Thoracic aorta (tissue), 2 donors: ENCODE data around the gene TAS2R38. TPM values are rescaled to one million over a fixed set of nuclear protein-coding genes. Genes with fewer than 3 reads are reported as not detected.

Experiments used
- ATAC-seq: fragments of 150-250 bp; one replicate; pipeline ENCODE4 v1.8.0; 2017; ENCODE audit warnings: low read depth; ENCODE audit not compliant: insufficient number of reproducible peaks, low FRiP score
- DNase-seq: peaks from one replicate; pipeline ENCODE4 v3.0.0-alpha.2; 2020; ENCODE audit warnings: low spot score
- H3K27ac ChIP-seq, 2 donors: fragments of 200-600 bp; sonication (generic); 1 replicate in 1 of 2; 2 replicates in 1 of 2; pipeline ENCODE4 v1.5.1; 2016; ENCODE audit warnings: mild to moderate bottlenecking in 2 of 2, moderate library complexity in 2 of 2
- H3K27me3 ChIP-seq: fragments of 200-600 bp; sonication (generic); replicated peaks from 2 replicates; pipeline ENCODE4 v1.6.0; 2016; ENCODE audit warnings: mild to moderate bottlenecking; ENCODE audit not compliant: insufficient read depth
- H3K36me3 ChIP-seq: fragments of 200-600 bp; sonication (generic); one replicate; pipeline ENCODE4 v1.5.1; 2016
- H3K4me1 ChIP-seq, 2 donors: fragments of 200-600 bp; sonication (generic); 1 replicate in 1 of 2; 2 replicates in 1 of 2; pipeline versions ENCODE4 v1.5.1 to v1.6.0; 2016; ENCODE audit warnings: low read depth in 2 of 2, mild to moderate bottlenecking in 1 of 2; ENCODE audit not compliant: control insufficient read depth in 1 of 2
- H3K4me3 ChIP-seq: fragments of 200-600 bp; sonication (generic); 2 replicates; pipeline ENCODE4 v1.5.1; 2016; ENCODE audit warnings: mild to moderate bottlenecking
- H3K9me3 ChIP-seq: fragments of 200-600 bp; sonication (generic); 2 replicates; pipeline ENCODE4 v1.5.1; 2016
- CTCF ChIP-seq: fragments of 200-600 bp; sonication (generic); IDR thresholded peaks from one replicate; pipeline ENCODE4 v1.5.1; 2019; ENCODE audit warnings: antibody characterized with exemption
- total RNA-seq, 2 donors: library from RNA; depleted of rRNA; stranded (reverse); fragments of >200 nt; gene quantifications; one replicate each; pipeline versions ENCODE4 v1.1.0 to v1.2.3, GENCODE V29; 2016

The TAS2R38 gene
- total RNA-seq, 2 donors from 2014 or later, result not detected

- H3K4me3 ChIP-seq, result no peak overlapping the region
- H3K36me3 ChIP-seq, result no peaks in the 10 kb centered on the region
- no peak overlapping the region for H3K27ac ChIP-seq
- no peaks in the 10 kb centered on the region for H3K9me3 ChIP-seq
- TF ChIP-seq CTCF, result no peak
- no peaks in the 10 kb centered on the region for H3K27me3 ChIP-seq
- no peak for DNase-seq
- H3K4me1 ChIP-seq, result no peaks in the 10 kb centered on the region
- no peak for ATAC-seq
Observed at GRCh38 chr7:142009187-142009586, 35.6 kb upstream of the TAS2R38 start.

GRCh38 chr7:142006577-142006976 is 33.0 kb upstream of the TAS2R38 start:
- DNase-seq, result no peak
- no peak for TF ChIP-seq CTCF
- no peak for ATAC-seq
- Histone ChIP-seq H3K4me1 (no peaks in the 10 kb centered on the region), H3K9me3 (no peaks in the 10 kb centered on the region), H3K27me3 (no peaks in the 10 kb centered on the region), H3K36me3 (no peaks in the 10 kb centered on the region), H3K4me3 (no peak overlapping the region), H3K27ac (no peak overlapping the region)

GRCh38 chr7:142002179-142002578 is 28.6 kb upstream of the TAS2R38 start:
- no peak overlapping the region for H3K27ac ChIP-seq
- H3K9me3 ChIP-seq, result no peaks in the 10 kb centered on the region
- no peaks in the 10 kb centered on the region for H3K36me3 ChIP-seq
- H3K4me3 ChIP-seq, result no peak overlapping the region
- ATAC-seq (no peak), DNase-seq (no peak)
- H3K27me3 ChIP-seq, result no peaks in the 10 kb centered on the region
- no peaks in the 10 kb centered on the region for H3K4me1 ChIP-seq
- no peak for TF ChIP-seq CTCF

- no peaks in the 10 kb centered on the region for H3K9me3 ChIP-seq
- no peaks in the 10 kb centered on the region for H3K4me1 ChIP-seq
- no peak for TF ChIP-seq CTCF
- no peak for ATAC-seq
- no peak overlapping the region for H3K27ac ChIP-seq
- DNase-seq, result no peak
- no peak overlapping the region for H3K4me3 ChIP-seq
- H3K27me3 ChIP-seq, result no peaks in the 10 kb centered on the region
- no peaks in the 10 kb centered on the region for H3K36me3 ChIP-seq
Observed at GRCh38 chr7:142001163-142001874, 27.7 kb upstream of the TAS2R38 start.

GRCh38 chr7:142000244-142000643 is 26.7 kb upstream of the TAS2R38 start:
- ATAC-seq (no peak), DNase-seq (no peak)
- no peaks in the 10 kb centered on the region for H3K36me3 ChIP-seq
- no peak overlapping the region for H3K27ac ChIP-seq
- no peak for TF ChIP-seq CTCF
- no peaks in the 10 kb centered on the region for H3K27me3 ChIP-seq
- no peak overlapping the region for H3K4me3 ChIP-seq
- no peaks in the 10 kb centered on the region for H3K9me3 ChIP-seq
- H3K4me1 ChIP-seq, result no peaks in the 10 kb centered on the region
